Endothelial cell of umbilical vein (primary cell): ENCODE results near the gene ABCA7.

Source experiments
- EZH2 ChIP-seq: IDR thresholded peaks from 2 replicates; pipeline ENCODE4 v1.6.1; 2012; ENCODE audit warnings: borderline replicate concordance, low read depth, mild to moderate bottlenecking, moderate library complexity, low read length, inconsistent platforms; ENCODE audit not compliant: severe bottlenecking
- FOS ChIP-seq: IDR thresholded peaks from 2 replicates; pipeline ENCODE4 v1.6.1; 2011; ENCODE audit warnings: mild to moderate bottlenecking, low read length, moderate library complexity, borderline replicate concordance; ENCODE audit not compliant: insufficient read depth
- JUN ChIP-seq: IDR thresholded peaks from 2 replicates; pipeline ENCODE4 v1.6.1; 2011; ENCODE audit warnings: borderline replicate concordance, low read depth; ENCODE audit not compliant: insufficient read length, insufficient read depth
- POLR2A ChIP-seq: IDR thresholded peaks from 2 replicates; pipeline ENCODE4 v1.6.1; 2012; ENCODE audit warnings: low read depth, mild to moderate bottlenecking, control low read depth, low read length
- POLR2AphosphoS5 ChIP-seq: IDR thresholded peaks from 2 replicates; pipeline ENCODE4 v1.6.1; 2012; ENCODE audit warnings: low read depth, mild to moderate bottlenecking, control low read depth, low read length, moderate library complexity; ENCODE audit not compliant: insufficient read depth
- TF ChIP-seq, protein P1 (sequence below), 2 donors: IDR thresholded peaks; 1 replicate in 1 of 2; 2 replicates in 1 of 2; pipeline ENCODE4 v1.5.1; 2011; ENCODE audit warnings: low read length in 2 of 2, mild to moderate bottlenecking in 2 of 2, moderate library complexity in 2 of 2, control low read depth in 1 of 2, inconsistent platforms in 1 of 2, low read depth in 1 of 2; ENCODE audit not compliant: insufficient read depth in 1 of 2; ENCODE audit errors: extremely low read depth in 1 of 2

DNA sequence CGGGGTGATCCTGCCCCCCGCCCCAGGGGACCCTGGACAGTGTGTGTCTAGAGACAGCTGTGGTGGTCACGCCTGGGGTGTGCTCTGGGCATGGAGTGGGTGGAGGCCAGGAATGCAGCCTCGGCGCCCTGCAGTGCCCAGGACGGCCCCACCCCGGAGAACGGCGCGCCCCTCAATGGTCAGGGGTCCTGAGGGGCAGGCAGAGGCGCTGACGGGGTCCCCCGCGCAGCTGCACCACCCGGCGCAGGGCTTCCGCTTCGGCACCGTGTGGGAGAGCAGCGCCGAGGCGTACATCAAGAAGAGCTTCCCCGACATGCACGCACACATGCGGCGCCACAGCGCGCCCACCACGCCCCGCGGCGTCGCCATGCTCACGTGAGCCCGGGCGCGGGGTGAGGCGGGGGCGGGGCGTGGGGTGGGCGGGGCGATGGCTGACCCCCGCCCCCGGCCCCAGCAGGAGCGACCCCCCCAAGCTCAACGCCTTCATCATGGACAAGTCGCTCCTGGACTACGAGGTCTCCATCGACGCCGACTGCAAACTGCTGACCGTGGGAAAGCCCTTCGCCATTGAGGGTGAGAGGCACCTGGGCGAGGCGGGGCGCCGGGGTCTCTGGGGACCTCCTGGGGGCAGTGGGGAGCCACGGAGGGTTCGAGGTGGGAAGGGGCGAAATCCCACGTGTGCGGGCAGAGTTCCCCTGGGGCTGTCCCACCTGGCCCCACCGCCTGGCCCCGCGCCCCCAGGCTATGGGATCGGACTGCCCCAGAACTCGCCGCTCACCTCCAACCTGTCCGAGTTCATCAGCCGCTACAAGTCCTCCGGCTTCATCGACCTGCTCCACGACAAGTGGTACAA is 32.3 kb upstream of the ABCA7 start:
- TF ChIP-seq, protein P1, sequence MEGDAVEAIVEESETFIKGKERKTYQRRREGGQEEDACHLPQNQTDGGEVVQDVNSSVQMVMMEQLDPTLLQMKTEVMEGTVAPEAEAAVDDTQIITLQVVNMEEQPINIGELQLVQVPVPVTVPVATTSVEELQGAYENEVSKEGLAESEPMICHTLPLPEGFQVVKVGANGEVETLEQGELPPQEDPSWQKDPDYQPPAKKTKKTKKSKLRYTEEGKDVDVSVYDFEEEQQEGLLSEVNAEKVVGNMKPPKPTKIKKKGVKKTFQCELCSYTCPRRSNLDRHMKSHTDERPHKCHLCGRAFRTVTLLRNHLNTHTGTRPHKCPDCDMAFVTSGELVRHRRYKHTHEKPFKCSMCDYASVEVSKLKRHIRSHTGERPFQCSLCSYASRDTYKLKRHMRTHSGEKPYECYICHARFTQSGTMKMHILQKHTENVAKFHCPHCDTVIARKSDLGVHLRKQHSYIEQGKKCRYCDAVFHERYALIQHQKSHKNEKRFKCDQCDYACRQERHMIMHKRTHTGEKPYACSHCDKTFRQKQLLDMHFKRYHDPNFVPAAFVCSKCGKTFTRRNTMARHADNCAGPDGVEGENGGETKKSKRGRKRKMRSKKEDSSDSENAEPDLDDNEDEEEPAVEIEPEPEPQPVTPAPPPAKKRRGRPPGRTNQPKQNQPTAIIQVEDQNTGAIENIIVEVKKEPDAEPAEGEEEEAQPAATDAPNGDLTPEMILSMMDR (IDR thresholded peaks at IDR 0.05; ENCODE audit: extremely low read depth in 1 of 2, insufficient read depth in 1 of 2, low read depth in 1 of 2, low read length in 2 of 2) = no peak
- TF ChIP-seq POLR2A = no peak
- TF ChIP-seq POLR2AphosphoS5 = no peak
- TF ChIP-seq JUN = no peak
- TF ChIP-seq EZH2 = no peak
- TF ChIP-seq FOS = no peak
